A172 (cell line): Measurements from ENCODE around the gene NBDY. TPM values are rescaled to one million over a fixed set of nuclear protein-coding genes. Genes with fewer than 3 reads are reported as not detected.
A peak's percentile ranks its signal among the peaks of the same experiment; 100 is the strongest.
"Not testable (repeated sequence)": the region's sequence is repeated elsewhere in the genome, so short reads cannot be mapped to it uniquely, and the experiment has no call there.

ENCODE experiments used
- DNase-seq: peaks from one replicate; pipeline ENCODE4 v3.0.0-alpha.2; 2015; ENCODE audit warnings: low spot score
- total RNA-seq: library from RNA; depleted of rRNA; stranded (reverse); fragments of >200 nt; shearing (Covaris generic); gene quantifications from 2 replicates; pipeline ENCODE4 v1.2.3, GENCODE V29; 2014; rRNA removed

NBDY gene
- total RNA-seq, 1 experiment from 2014 or later = 6.7 TPM

DNA sequence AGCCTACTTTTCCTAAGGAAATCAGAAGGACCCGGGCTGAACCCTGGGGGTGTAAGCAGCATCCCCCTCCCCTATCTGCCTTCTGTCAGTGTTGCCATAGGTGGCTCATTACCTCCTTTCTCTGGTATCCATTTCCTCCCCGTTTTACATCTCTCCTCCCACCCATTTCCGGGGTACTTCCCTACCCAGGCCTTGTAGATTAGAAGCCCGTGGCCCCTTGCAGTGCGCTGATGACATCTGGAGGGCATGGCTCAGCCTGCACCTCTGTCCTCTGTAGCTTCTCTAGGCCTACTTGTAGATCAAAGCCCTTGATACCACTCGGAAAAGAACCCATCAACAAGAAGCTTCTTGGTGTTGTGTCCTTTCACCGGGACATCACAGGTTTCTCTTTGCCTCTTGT is 71.8 kb downstream of the NBDY start:
- no peak for DNase-seq

DNA sequence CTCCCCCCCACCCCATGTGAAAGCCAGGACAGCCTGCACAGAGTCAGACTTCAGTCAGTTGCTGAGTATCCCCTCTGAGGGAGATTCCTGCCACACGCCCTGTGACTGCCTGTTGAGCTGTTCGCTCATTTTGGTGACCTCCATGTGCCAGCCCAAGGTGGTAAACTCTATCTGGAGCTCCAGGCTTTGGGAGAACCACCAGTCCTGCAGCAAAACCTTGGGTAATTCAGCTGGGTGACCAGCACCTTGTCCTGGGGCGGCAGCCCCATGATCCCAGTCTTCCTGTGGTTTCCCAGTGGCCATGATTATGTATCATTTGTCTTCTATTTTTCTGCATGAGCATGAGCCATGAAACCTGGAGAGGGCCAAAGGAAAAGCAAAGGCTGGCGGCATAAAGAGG is 73.4 kb downstream of the NBDY start:
- no peak for DNase-seq

DNA sequence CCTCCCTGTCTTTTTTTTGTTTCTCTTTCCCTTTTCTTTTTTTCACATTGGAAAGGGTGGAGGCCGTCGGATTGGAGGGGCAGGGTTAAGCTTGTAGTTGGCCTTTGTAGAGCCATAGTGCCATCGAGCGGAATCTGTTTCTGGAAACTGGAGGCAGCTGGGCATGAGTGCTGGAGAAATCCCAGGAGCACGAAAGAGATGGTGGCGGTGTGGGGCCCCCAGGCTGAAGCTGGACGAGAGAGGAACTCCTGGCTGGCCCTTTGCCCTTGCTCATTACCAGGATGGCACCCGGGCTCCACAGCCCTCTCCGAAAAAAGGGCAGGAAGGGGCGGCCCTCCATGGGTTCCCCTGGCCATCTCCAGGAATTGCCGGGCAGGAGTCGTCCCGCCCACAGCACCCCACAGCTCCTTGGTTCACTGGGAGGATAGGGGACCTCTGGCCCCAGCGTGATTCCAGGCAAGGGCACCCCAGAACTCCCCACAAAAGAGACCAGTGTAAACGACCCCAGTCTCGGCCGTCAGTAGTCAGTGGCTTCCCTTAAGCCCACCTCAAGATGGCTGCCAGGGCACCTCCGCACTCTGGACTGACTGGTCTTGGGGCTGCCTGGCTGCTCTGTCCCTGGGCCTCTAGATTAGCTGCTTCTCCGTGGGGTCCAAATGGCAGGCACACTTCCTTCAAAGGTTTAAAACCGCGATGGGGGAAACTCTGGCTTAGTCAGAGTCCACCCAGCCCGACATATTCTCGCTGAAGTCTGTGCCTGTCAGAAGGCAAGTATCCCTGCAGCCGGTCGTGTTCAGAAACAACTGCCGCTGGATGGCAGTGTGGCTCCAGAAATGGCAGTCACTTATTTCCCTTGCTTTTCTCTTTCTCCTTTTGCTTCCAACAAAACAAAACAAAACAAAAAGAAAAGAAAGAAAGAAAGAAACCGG is 74.1 kb downstream of the NBDY start:
- peak; percentile 63 for DNase-seq

DNA sequence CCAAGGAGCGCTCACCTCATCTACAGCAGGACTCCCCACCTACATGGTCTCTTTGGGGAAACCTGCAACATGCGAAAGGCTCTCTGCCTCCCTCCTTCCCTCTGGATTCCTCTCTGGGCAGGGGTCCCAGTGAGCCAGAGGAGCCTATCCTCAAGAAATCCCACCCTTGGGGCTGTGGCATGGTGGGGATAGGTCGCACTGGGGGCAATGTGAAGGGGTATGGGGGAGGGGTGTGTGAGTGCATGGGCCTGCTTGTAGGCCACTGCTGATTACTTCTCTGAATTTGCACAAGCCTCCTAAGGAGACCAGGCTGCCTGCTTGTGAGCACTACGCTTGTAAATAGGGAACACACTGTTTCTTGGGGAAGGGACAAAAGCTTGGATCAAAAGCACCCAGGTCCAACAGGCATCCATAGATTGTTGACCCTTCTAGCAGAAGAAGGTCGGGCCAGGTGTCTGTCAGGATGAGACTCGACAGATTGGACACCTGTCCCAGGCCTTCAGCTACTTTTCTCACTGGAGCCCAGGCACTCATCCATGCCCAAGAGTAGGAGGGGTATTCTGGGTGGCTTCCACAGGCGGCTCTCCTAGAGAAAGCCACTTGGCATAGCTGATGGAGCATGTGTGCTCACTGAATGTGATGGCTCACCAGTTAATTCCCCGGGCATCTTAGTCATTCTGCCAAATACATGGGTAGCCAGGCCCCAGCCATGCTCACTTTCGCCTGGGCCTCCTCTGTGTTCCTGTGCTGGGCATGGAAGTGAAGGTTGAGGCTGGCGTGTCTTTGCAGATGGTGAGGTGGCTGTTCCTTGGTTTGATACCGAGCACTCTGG is 75.0 kb downstream of the NBDY start:
- DNase-seq = no peak

DNA sequence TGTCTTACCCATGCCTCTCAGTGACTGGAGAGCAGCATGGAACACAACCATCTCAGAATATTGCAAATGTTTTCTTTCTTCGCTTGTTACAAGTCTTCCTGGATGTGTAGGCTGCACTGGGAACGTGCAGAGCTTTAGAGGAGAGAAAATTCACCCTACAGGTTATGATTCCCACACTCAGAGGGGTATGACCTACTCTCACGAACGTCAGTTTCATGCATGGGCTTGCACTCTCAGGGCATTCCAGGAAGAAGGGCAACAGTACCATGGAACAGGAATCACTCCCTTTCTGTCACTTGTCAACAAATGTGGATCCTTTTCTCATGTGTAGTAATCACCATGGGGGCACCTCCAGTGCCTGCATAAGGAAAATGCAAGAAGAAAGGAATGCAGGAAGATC is 75.8 kb downstream of the NBDY start:
- DNase-seq = no peak

DNA sequence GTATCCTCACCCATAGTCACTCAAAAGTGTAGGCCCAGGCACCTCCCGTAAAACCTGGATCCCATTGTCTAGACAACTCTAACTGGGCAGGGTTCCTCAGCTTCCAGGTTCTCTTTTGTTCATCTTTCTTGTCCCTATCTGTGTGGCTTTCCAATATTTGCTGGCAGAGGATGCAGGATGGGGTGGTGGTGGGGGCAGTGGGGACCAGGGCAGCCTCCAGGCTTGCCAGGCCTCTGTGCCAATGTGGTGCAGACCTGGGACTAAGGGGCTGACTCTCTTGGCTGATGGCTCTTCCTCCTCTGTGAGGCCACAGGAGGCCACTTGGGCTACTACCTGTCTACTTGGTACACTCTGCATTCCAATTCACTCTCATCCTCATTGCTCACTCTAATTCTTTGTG is 76.4 kb downstream of the NBDY start:
- no peak for DNase-seq

DNA sequence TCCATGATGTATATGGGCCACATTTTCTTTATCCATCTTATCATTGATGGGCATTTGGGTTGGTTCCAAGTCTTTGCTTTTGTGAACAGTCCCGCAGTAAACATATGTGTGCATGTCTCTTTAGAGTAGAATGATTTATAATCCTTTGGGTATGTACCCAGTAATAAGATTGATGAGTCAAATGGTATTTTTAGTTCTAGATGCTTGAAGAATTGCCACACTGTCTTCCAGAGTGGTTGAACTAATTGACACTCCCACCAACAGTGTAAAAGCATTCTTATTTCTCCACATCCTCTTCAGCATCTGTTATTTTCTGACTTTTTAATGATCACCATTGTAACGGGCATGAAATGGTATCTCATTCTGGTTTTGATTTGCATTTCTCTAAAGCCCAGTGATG is 77.1 kb downstream of the NBDY start:
- not testable (repeated sequence) for DNase-seq

DNA sequence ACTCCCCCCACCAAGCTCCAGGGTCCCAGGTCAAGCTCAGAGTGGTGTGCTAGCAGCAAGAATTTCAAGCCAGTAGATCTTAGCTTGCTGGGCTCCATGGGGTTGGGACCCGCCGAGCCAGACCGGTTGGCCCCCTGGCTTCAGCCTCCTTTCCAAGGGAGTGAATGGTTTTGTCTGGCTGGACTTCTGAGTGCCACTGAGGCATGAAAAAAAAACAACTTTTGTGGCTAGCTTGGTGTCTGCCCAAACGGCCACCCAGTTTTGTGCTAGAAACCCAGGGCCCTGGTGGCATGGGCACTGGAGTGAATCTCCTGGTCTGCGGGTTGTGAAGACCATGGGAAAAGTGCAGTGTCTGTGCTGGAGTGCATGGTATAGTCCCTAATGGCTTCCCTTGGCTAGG is 82.6 kb downstream of the NBDY start:
- DNase-seq = no peak

DNA sequence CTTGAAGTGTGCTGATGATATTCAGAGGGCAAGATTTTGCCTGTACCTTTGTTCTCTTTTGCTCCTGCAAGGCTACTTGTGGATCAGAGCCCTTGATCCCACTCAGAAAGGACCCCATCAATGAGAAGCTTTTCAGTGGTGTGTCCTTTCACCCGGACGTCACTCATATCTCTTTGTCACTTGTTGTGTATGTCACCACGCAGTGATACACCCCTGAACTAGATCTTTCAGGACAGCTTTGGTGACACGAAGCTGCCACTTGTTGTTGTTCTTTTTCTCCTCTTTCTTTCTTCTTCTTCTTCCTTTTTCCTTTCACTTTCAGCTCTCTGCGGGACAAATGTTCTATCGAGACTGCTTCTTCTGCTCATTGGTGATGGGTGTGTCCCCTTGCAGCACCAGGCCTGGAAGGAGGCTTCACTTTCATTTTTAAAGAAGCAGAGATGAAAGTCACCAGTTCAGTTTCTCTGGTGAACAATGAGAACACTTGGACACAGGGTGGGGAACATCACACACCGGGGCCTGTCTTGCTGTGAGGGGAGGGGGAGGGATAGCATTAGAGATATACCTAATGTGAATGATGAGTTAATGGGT is 83.6 kb downstream of the NBDY start:
- DNase-seq = no peak

DNA sequence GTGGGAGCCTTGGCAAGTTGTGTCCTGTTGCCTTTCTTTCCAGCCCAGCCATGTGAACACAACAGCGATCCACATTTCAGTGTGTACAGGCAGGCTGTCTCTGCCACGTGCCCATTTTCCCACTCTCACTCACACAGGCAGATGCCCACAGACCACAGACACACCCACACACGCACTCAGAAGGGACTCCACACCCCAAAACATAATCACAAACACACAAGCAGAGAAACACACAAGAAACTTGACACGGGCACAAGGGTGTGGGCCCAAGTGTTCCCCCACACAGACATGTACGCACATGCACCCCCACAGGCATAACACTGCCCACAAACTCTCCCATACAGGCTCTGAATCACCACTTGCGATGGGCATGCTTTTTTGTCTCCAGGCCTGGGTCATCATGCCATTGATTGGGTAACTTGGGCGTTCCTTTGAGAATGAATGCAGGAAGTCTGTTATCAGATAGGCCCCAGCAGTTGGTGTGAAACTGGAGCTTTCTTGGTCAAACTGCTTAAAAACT is 84.3 kb downstream of the NBDY start:
- peak; percentile 81 for DNase-seq

DNA sequence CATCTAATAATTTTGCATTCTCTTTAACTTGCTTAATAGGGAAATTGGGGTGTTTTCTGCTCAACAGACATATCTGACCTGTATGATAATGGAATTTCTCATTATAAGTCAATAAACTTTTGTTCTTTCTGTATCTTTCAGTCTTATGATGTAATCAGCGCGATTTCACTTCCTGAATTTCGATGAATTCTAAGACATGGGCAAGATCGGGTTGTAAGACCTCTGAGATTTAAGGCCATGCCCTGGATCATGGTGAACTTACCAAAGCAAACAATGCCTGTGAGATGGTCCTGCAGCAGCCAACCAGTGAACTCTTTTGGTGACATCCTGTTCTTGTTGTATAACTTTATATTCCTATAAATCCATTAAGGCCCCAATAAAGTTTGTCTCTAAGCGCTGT is 88.1 kb downstream of the NBDY start:
- no peak for DNase-seq

DNA sequence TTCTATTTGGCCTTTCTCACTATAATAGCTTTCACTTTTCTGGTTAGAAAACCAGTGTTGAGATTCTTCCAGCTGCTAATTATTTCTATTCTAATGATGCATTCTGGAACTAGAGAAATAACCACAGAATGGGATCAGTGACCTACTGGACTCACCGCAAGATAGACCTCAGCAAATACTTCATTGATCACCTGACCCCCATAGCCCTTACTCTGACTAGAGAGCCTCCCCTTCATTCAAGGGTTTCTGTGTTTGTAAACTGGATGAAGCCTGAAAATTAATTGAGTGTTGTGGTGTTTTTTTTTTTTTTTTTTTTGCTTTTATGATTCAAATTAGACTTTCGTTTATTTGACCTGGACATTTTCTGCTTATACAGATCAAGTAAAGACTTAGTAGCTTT is 97.0 kb downstream of the NBDY start:
- DNase-seq = no peak

DNA sequence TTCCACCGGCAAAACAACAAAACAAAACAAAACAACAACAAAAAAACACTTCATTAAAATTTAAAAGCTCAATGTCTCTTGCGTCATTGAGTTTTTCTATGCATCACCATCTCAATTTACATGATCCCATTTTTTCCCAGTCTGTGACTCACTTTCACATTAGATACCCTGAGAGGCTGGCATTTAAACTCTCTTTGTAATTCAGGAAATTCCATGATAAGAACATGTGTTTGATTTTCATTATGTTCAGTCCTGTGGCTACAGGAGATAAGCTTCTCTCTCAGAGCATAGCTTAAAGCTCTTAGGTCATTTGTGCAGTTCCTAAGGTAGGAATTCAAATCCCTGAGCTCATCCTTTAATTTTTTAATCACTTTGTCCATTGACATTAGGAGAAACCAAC is 104.6 kb downstream of the NBDY start:
- DNase-seq = no peak

DNA sequence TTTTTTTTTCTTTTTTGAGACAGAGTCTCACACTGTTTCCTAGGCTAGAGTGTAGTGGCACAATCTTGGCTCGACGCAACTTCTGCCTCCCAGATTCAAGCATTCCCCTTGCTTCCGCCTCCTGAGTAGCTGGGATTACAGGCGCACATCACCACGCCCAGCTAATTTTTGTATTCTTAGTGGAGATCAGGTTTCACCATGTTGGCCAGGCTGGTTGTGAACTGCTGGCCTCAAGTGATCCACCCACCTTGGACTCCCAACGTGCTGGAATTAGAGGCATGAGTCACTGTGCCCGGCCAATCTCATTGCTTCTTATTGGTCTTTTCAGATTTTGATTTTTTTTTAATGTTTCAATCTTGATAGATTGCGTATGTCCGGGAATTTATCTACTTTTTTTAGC is 124.4 kb downstream of the NBDY start:
- DNase-seq = no peak

DNA sequence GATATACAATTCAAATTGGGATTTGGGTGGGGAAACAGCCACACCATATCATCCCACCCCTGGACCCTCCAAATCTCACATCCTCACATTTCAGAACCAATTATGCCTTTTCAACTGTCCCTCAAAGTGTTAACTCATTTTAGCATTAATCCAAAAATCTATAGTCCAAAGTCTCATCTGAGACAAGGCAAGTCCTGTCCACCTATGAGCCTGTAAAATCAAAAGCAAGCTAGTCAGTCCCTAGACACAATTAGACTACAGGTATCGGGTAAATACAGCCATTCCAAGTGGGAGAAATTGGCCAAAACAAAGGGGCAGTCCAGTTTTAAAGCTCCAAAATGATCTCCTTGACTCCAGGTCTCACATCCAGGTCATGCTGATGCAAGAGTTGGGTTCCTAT is 128.0 kb downstream of the NBDY start:
- no peak for DNase-seq

DNA sequence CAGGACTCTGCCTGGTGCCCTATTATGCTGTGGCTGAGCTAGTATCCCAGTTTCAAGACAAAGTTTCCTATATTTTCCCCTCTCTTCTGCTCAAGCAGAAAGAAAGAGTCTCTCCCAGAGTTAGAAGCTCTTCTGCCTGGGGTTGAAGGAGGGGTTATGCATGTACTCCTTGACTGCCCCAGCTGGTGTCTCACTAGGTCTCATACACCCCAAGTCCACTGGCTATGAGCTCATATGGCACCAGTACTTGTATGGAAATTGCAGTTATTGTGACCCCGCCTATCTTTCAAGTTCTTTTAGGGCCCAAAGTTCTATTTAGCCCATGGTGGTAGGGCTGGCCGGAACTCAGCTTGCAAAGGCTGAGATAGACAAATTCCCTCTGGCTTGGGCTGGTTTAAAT is 131.8 kb downstream of the NBDY start:
- DNase-seq = no peak

Other genes with a start within 250 kb of the NBDY start
- 11.9 and 12.4 TPM in 2 replicates for gene UBQLN2, start 165.6 kb upstream of the NBDY start, total RNA-seq